Duodenal mucosa (tissue), 2 donors: ENCODE data around the gene MAN2A1.
"Not testable (repeated sequence)": the region's sequence is repeated elsewhere in the genome, so short reads cannot be mapped to it uniquely, and the experiment has no call there.

Source experiments
- H3K27ac ChIP-seq: one replicate; pipeline ENCODE4 v1.7.0; 2013; ENCODE audit warnings: low read depth, low read length
- H3K27me3 ChIP-seq, 2 donors: one replicate each; pipeline ENCODE4 v1.7.0; 2013; ENCODE audit warnings: low read length in 2 of 2, control low read depth in 1 of 2; ENCODE audit not compliant: insufficient read depth in 2 of 2, control insufficient read depth in 1 of 2
- H3K36me3 ChIP-seq, 2 donors: one replicate each; pipeline ENCODE4 v1.7.0; 2013; ENCODE audit warnings: low read length in 2 of 2, control low read depth in 1 of 2; ENCODE audit not compliant: insufficient read depth in 2 of 2, control insufficient read depth in 1 of 2
- H3K4me1 ChIP-seq, 2 donors: one replicate each; pipeline ENCODE4 v1.7.0; 2013; ENCODE audit warnings: low read length in 2 of 2, control low read depth in 1 of 2; ENCODE audit not compliant: insufficient read depth in 2 of 2, control insufficient read depth in 1 of 2
- H3K4me3 ChIP-seq, 2 donors: one replicate each; pipeline ENCODE4 v1.7.0; 2013; ENCODE audit warnings: low read length in 2 of 2, low read depth in 1 of 2
- H3K9ac ChIP-seq, 2 donors: one replicate each; pipeline ENCODE4 v1.7.0; 2013; ENCODE audit warnings: low read length in 2 of 2, low read depth in 1 of 2
- H3K9me3 ChIP-seq, 2 donors: one replicate each; pipeline ENCODE4 v1.7.0; 2013; ENCODE audit warnings: low read length in 2 of 2, control low read depth in 1 of 2; ENCODE audit not compliant: control insufficient read depth in 1 of 2

Gene MAN2A1

DNA sequence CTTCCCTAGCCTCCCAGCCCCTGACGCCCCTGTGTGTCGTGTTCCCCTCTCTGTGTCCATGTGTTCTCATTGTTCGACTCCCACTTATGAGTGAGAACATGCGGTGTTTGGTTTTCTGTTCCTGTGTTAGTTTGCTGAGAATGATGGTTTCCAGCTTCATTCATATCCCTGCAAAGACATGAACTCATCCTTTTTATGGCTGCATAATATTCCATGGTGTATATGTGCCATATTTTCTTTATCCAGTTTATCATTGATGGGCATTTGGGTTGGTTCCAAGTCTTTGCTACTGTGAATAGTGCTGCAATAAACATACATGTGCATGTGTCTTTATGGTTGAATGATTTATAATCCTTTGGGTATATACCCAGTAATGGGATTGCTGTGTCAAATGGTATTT lies 70.4 kb downstream of the MAN2A1 start:
- H3K27me3 ChIP-seq, H3K9me3 ChIP-seq, H3K4me3 ChIP-seq, H3K4me1 ChIP-seq, H3K9ac ChIP-seq, H3K27ac ChIP-seq: not testable (repeated sequence)
- peaks cover 12 to 18% of the 10 kb centered on the region in 2 donors for H3K36me3 ChIP-seq

DNA sequence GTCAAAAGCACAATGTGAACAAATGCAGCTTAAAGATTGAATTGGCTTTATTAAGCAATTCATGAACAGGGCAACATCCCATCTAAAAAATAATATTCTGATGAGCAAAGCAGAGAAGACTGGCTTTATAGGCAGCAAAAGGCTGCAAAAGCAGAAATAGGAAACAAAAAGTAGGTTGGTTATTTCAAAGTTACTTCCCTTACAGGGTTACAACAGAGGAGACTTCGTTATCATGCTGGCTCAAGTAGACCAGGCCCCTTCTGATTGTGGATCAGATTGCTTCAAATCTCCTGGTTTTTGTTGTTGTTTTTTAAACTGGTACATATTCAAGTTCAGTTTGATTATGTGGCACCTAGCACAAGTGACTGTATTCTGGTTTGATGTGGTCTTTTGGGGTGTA lies 73.1 kb downstream of the MAN2A1 start:
- Histone ChIP-seq H3K4me3 (no peak overlapping the region), H3K9me3 (no peaks in the 10 kb centered on the region), H3K9ac (no peak overlapping the region), H3K4me1 (peaks cover 0 to 10% of the 10 kb centered on the region in 2 donors), H3K36me3 (peaks cover 8 to 19% of the 10 kb centered on the region in 2 donors), H3K27ac (no peak overlapping the region), H3K27me3 (no peaks in the 10 kb centered on the region)

DNA sequence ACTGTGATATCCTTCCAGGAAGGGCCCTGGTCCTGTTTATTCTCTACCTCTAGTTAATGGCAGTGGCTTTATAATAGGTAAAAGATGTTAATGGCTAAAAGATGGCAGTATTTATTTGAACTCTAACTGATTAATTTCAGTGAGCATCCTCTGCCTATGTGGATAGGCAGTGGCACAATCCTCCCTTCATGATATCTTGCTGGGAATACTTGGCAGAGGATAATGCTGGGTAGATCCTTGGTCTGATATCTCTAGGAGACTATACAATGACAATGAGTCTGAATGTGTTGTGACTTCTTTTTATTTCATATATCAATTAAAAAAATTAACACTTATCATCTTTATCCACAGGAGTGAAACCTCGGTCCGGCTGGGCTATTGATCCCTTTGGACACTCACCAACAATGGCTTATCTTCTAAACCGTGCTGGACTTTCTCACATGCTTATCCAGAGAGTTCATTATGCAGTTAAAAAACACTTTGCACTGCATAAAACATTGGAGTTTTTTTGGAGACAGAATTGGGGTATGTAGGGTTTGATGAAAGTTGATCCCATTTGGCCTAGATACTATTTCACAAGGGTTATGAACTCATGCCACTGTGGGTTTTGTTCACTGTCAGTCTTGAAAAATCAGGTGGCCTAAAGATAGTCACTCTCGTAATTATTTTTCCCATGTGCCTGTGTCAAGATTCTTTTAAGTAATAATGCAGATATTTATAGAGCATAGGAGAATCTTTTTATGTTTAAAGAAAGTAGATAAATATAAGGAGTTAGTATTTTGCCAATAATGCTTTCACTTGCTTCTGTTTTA lies 77.7 kb downstream of the MAN2A1 start:
- Histone ChIP-seq H3K36me3 (peaks cover 13 to 40% of the 10 kb centered on the region in 2 donors), H3K27ac (no peak overlapping the region), H3K9me3 (no peaks in the 10 kb centered on the region), H3K4me1 (no peaks in the 10 kb centered on the region), H3K4me3 (no peak overlapping the region), H3K27me3 (no peaks in the 10 kb centered on the region), H3K9ac (no peak overlapping the region)

- H3K9ac ChIP-seq, result no peak overlapping the region
- no peaks in the 10 kb centered on the region for H3K4me1 ChIP-seq
- no peak overlapping the region for H3K4me3 ChIP-seq
- no peaks in the 10 kb centered on the region for H3K9me3 ChIP-seq
- H3K27ac ChIP-seq, result no peak overlapping the region
- H3K36me3 ChIP-seq, result peaks cover 8 to 34% of the 10 kb centered on the region in 2 donors
- no peaks in the 10 kb centered on the region for H3K27me3 ChIP-seq
Measured at GRCh38 chr5:109767997-109768396, 78.3 kb downstream of the MAN2A1 start.

DNA sequence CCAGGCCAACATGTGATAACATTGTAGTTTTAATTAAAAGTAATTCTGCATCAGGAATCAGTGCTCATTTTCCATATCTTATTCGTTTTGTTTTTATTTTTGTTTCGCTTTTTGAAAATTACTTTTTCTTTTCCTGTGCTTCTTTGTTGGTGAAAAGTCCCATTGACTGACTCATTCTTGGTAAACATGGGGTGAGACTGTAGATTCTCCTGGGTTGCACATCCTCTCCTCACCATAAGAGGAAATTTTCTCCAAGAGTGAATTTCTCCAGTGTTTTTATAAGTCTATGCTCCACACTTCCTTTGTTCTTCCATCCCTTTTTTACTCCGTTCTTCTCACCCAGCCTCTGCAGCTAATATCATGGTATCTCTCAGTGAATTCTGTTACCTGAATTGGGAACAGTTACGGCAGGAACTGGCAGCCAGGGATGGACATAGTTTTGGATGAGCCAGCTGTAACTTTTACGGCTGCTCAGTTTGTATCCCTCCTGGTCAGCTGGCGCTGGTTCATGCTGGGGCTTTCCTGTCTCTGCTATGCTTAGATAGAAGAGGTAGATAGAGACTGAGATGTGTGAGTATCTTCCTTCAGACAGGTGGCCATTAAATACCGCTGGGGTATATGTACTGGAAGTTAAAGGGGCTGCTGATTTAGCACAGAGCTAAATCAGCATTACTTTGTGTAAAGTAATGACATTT lies 80.0 kb downstream of the MAN2A1 start:
- no peaks in the 10 kb centered on the region for H3K4me1 ChIP-seq

DNA sequence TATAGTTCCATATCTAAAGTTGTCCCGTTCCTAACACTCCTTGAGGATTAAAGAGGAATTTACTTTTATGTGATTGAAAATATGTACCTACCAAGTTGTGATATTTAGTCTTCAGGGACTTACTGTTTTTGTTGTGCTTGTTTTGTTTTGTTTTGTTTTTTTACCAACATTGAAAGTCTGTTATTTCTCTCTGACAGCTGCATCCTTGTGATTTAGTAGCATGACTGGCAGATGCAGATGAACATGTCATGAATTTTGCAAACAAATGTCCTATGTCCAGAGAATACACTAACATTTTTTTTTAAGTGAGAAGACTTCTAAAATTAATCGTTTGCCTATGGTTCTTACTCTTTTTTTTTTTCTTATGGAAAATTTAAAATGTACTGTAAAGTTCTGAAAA lies 85.4 kb downstream of the MAN2A1 start:
- peaks cover 14 to 24% of the 10 kb centered on the region in 2 donors for H3K36me3 ChIP-seq
- H3K4me3 ChIP-seq, result no peak overlapping the region
- H3K27ac ChIP-seq, result no peak overlapping the region
- no peak overlapping the region for H3K9ac ChIP-seq
- H3K9me3 ChIP-seq, result no peaks in the 10 kb centered on the region
- H3K27me3 ChIP-seq, result no peaks in the 10 kb centered on the region
- H3K4me1 ChIP-seq, result no peaks in the 10 kb centered on the region

More for the DNA sequence above, 80.0 kb downstream of the MAN2A1 start:
- Histone ChIP-seq H3K9me3 (no peaks in the 10 kb centered on the region), H3K36me3 (peaks cover 6 to 34% of the 10 kb centered on the region in 2 donors), H3K27ac (no peak overlapping the region), H3K27me3 (no peaks in the 10 kb centered on the region), H3K4me3 (no peak overlapping the region), H3K9ac (no peak overlapping the region)

GRCh38 chr5:109779036-109779735 lies 89.5 kb downstream of the MAN2A1 start:
- H3K4me1 ChIP-seq, result no peaks in the 10 kb centered on the region
- peaks cover 11 to 13% of the 10 kb centered on the region in 2 donors for H3K36me3 ChIP-seq
- H3K27me3 ChIP-seq, result no peaks in the 10 kb centered on the region
- no peaks in the 10 kb centered on the region for H3K9me3 ChIP-seq
- no peak overlapping the region for H3K27ac ChIP-seq
- H3K4me3 ChIP-seq, result no peak overlapping the region
- H3K9ac ChIP-seq, result no peak overlapping the region

GRCh38 chr5:109784687-109785086 lies 95.0 kb downstream of the MAN2A1 start:
- Histone ChIP-seq H3K27ac (no peak overlapping the region), H3K36me3 (peaks cover 5 to 13% of the 10 kb centered on the region in 2 donors), H3K9me3 (no peaks in the 10 kb centered on the region), H3K4me1 (peaks cover 0 to 8% of the 10 kb centered on the region in 2 donors), H3K4me3 (no peak overlapping the region), H3K9ac (no peak overlapping the region), H3K27me3 (no peaks in the 10 kb centered on the region)

DNA sequence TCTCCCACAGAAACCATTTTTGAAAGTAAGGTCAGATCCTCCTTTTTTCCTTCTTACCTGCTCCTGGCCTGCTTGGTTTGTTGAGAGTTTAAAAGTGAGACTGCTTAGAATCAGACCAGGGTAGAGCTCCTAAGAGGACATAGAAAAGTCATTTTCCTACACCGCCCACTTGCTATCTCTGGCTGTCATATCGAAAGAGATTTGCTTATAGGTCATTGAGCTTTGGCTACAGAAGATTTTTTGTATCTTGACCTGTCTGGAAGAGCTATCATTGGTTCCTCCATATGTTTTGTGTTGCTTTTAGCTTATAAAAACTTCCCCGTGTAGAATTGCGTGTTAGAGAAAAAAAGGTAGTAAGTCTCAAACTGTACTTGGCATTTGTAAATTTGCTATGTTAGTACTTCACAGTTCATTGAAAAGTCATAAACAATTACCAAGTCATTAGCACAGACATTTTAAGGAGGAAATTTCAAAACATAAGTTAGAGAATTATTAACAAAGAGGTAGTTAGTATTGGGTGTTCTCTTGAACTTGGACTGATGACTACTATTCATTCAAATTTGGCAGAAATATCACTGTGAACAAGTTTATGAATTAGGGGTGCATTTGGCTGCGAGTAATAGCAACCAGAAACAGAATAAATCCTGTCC lies 96.6 kb downstream of the MAN2A1 start:
- Histone ChIP-seq H3K9me3 (no peaks in the 10 kb centered on the region), H3K4me3 (no peak overlapping the region), H3K4me1 (peaks cover 0 to 8% of the 10 kb centered on the region in 2 donors), H3K27ac (no peak overlapping the region), H3K9ac (no peak overlapping the region), H3K27me3 (no peaks in the 10 kb centered on the region), H3K36me3 (peaks cover 5 to 13% of the 10 kb centered on the region in 2 donors)
